HepG2 (cell line): ENCODE results near the gene IL17C. TPM values are rescaled to one million over a fixed set of nuclear protein-coding genes. Genes with fewer than 3 reads are reported as not detected.

ENCODE experiments used
- ATRX ChIP-seq: sonication (generic); formaldehyde crosslinking; IDR thresholded peaks from 2 replicates; pipeline ENCODE4 v1.4.0; 2020; ENCODE audit warnings: missing genetic modification reagents, borderline replicate concordance
- DBP ChIP-seq: sonication (generic); formaldehyde crosslinking; IDR thresholded peaks from 2 replicates; pipeline ENCODE4 v1.4.0; 2020; ENCODE audit warnings: missing genetic modification reagents; ENCODE audit errors: not compliant biosample characterization
- EEA1 ChIP-seq: sonication (generic); formaldehyde crosslinking; IDR thresholded peaks from 2 replicates; pipeline ENCODE4 v1.5.1; 2020; ENCODE audit warnings: mild to moderate bottlenecking, missing genetic modification reagents, borderline replicate concordance
- HIC2 ChIP-seq: sonication (generic); formaldehyde crosslinking; IDR thresholded peaks from 2 replicates; pipeline ENCODE4 v1.9.0; 2022; ENCODE audit warnings: low read depth, missing genetic modification reagents
- KIAA2018 ChIP-seq: sonication (generic); formaldehyde crosslinking; IDR thresholded peaks from 2 replicates; pipeline ENCODE4 v1.5.0; 2020; ENCODE audit warnings: mild to moderate bottlenecking, missing genetic modification reagents, borderline replicate concordance
- NFAT5 ChIP-seq: sonication (generic); formaldehyde crosslinking; IDR thresholded peaks from 2 replicates; pipeline ENCODE4 v1.4.0; 2020; ENCODE audit warnings: missing genetic modification reagents
- NFE2L2 ChIP-seq: fragments of 150-350 bp; IDR thresholded peaks from 2 replicates; pipeline ENCODE4 v1.6.1; 2014; ENCODE audit warnings: low read length
- PHF20 ChIP-seq: sonication (generic); formaldehyde crosslinking; IDR thresholded peaks from 2 replicates; pipeline ENCODE4 v1.5.0; 2020; ENCODE audit warnings: mild to moderate bottlenecking, missing genetic modification reagents
- RBAK ChIP-seq: sonication (generic); formaldehyde crosslinking; IDR thresholded peaks from 2 replicates; pipeline ENCODE4 v1.5.1; 2020; ENCODE audit warnings: mild to moderate bottlenecking, missing genetic modification reagents
- XBP1 ChIP-seq: sonication (generic); formaldehyde crosslinking; IDR thresholded peaks from 2 replicates; pipeline ENCODE4 v1.5.0; 2020; ENCODE audit warnings: missing genetic modification reagents
- ZKSCAN5 ChIP-seq: sonication (generic); formaldehyde crosslinking; IDR thresholded peaks from 2 replicates; pipeline ENCODE4 v1.5.1; 2020; ENCODE audit warnings: mild to moderate bottlenecking, missing genetic modification reagents
- ZNF207 ChIP-seq: fragments of 450-650 bp; IDR thresholded peaks from 2 replicates; pipeline ENCODE4 v1.6.1; 2016; ENCODE audit warnings: antibody characterized with exemption, borderline replicate concordance
- ZNF672 ChIP-seq: sonication (generic); formaldehyde crosslinking; IDR thresholded peaks from 2 replicates; pipeline ENCODE4 v1.8.1; 2022; ENCODE audit warnings: missing genetic modification reagents
- polyA plus RNA-seq, 8 experiments: library from polyadenylated mRNA; depleted of rRNA in 3 of 8; stranded (reverse) in 7 of 8; unstranded in 1 of 8; fragments of >200 nt; fragmentation: Illumina TruSeq in 4 of 8; extraction: Trizol in 4 of 8; gene quantifications; 2 replicates each; pipeline versions ENCODE4 v1.2.1 to v1.2.3, GENCODE V29; 2011 to 2016; ENCODE audit warnings: low read depth in 4 of 8, missing spikeins in 1 of 8, mixed read lengths in 1 of 8; ENCODE audit not compliant: insufficient read depth in 1 of 8
- total RNA-seq, 5 experiments: library from RNA; depleted of rRNA; stranded (reverse); fragments of >200 nt; fragmentation: Illumina TruSeq; extraction: Trizol; gene quantifications; 2 replicates each; pipeline ENCODE4 v1.2.3, GENCODE V29; 2016; ENCODE audit warnings: low read depth in 1 of 5

Gene IL17C
- total and polyA plus RNA-seq, 2 of the 13 experiments (the other 11 are each of a cell fraction or from before 2014, with no cell fraction given), result not detected

GRCh38 chr16:88597856-88598491, 40.4 kb upstream of the IL17C start (continued):
- TF ChIP-seq KIAA2018 (CRISPR knock-in tag), result no peak
- no peak for TF ChIP-seq ZNF672 (CRISPR knock-in tag)
- TF ChIP-seq NFE2L2, result no peak
- no peak for TF ChIP-seq DBP (CRISPR knock-in tag)
- TF ChIP-seq ZKSCAN5 (CRISPR knock-in tag), result no peak
- TF ChIP-seq ATRX (CRISPR knock-in tag), result no peak
- TF ChIP-seq NFAT5, result no peak
- 0 out of 2 replicates have a peak, but pooled peaks have one; percentile 44 for TF ChIP-seq EEA1 (CRISPR knock-in tag)
- TF ChIP-seq ZNF207, result no peak
- TF ChIP-seq HIC2, result peak; percentile 66; the same call in 1 of the 2 replicates
- TF ChIP-seq PHF20 (CRISPR knock-in tag), result no peak
- TF ChIP-seq XBP1 (CRISPR knock-in tag), result no peak
- no peak for TF ChIP-seq RBAK (CRISPR knock-in tag)
